SK-N-SH (cell line): ENCODE results near the gene MYH11. TPM values are rescaled to one million over a fixed set of nuclear protein-coding genes. Genes with fewer than 3 reads are reported as not detected.

ENCODE experiments used
- CTCF ChIA-PET: fragments of 300-600, 350-600 bp; formaldehyde crosslinking; extraction: SDS; loops from one replicate; lab custom pipeline; 2021; lab: Yijun Ruan, JAX
- POLR2A ChIA-PET: fragments of 350-600 bp; sonication (Branson Sonifier 250); formaldehyde crosslinking; extraction: SDS; loops from one replicate; lab custom pipeline; 2020; ENCODE audit warnings: antibody characterized with exemption, inconsistent platforms; lab: Yijun Ruan, JAX
- DNase-seq: peaks from one replicate; pipeline ENCODE4 v3.0.0; 2012
- H2AFZ ChIP-seq: fragments of 200-600 bp; sonication (generic); 2 replicates; pipeline ENCODE4 v1.8.1; 2016; ENCODE audit warnings: antibody characterized with exemption, mild to moderate bottlenecking, low read depth
- H3F3A ChIP-seq: fragments of 200-600 bp; sonication (generic); replicated peaks from 2 replicates; pipeline ENCODE3; 2016; ENCODE audit warnings: antibody characterized with exemption, mild to moderate bottlenecking; ENCODE audit not compliant: insufficient read depth
- H3K27ac ChIP-seq, 2 experiments: fragments of 200-500 bp in 1 of 2; fragments of 200-600 bp in 1 of 2; sonication (Bioruptor generic) in 1 of 2; sonication (generic), shearing (Covaris generic) in 1 of 2; 2 replicates each; pipeline versions ENCODE4 v1.5.1 to v1.6.1; 2014 to 2016; ENCODE audit warnings: low read depth in 2 of 2, inconsistent platforms in 1 of 2, low read length in 1 of 2, mild to moderate bottlenecking in 1 of 2, mixed read lengths in 1 of 2
- H3K27me3 ChIP-seq: fragments of 200-600 bp; sonication (generic), shearing (Covaris generic); 2 replicates; pipeline ENCODE4 v1.6.1; 2016; ENCODE audit warnings: mixed run types; ENCODE audit not compliant: insufficient read depth
- H3K36me3 ChIP-seq, 2 experiments: fragments of 200-500 bp in 1 of 2; fragments of 200-600 bp in 1 of 2; sonication (Bioruptor generic) in 1 of 2; sonication (generic) in 1 of 2; replicated peaks in 1 of 2; 2 replicates each; pipeline versions ENCODE3 to v1.5.1; 2014 to 2016; ENCODE audit warnings: low read length in 1 of 2, mild to moderate bottlenecking in 1 of 2; ENCODE audit not compliant: insufficient read depth in 2 of 2, control insufficient read depth in 1 of 2
- H3K4me1 ChIP-seq, 2 experiments: fragments of 200-500 bp in 1 of 2; fragments of 200-600 bp in 1 of 2; sonication (Bioruptor generic) in 1 of 2; sonication (generic), shearing (Covaris generic) in 1 of 2; 2 replicates each; pipeline versions ENCODE4 v1.5.1 to v1.6.1; 2014 to 2016; ENCODE audit warnings: low read depth in 1 of 2, low read length in 1 of 2, mixed run types in 1 of 2; ENCODE audit not compliant: insufficient read depth in 2 of 2, control insufficient read depth in 1 of 2
- H3K4me2 ChIP-seq: fragments of 200-600 bp; sonication (generic), shearing (Covaris generic); 2 replicates; pipeline ENCODE4 v1.6.1; 2017; ENCODE audit warnings: mixed run types
- H3K4me3 ChIP-seq, 2 experiments: fragments of 200-500 bp in 1 of 2; fragments of 200-600 bp in 1 of 2; sonication (Bioruptor generic) in 1 of 2; sonication (generic), shearing (Covaris generic) in 1 of 2; 2 replicates each; pipeline versions ENCODE4 v1.5.1 to v1.8.1; 2014 to 2016; ENCODE audit warnings: low read depth in 2 of 2, inconsistent platforms in 1 of 2, low read length in 1 of 2, mild to moderate bottlenecking in 1 of 2, mixed read lengths in 1 of 2, moderate library complexity in 1 of 2
- H3K79me2 ChIP-seq: fragments of 200-600 bp; sonication (generic); 2 replicates; pipeline ENCODE4 v1.8.1; 2017; ENCODE audit warnings: mild to moderate bottlenecking; ENCODE audit not compliant: insufficient read depth
- H3K9ac ChIP-seq: fragments of 200-600 bp; sonication (generic); 2 replicates; pipeline ENCODE4 v1.6.1; 2017; ENCODE audit warnings: mixed run types
- H3K9me2 ChIP-seq: fragments of 200-600 bp; sonication (generic); 2 replicates; pipeline ENCODE4 v1.6.1; 2017; ENCODE audit warnings: mixed run types
- H3K9me3 ChIP-seq: fragments of 200-600 bp; sonication (generic); 2 replicates; pipeline ENCODE4 v1.6.1; 2017; ENCODE audit warnings: mixed run types, mild to moderate bottlenecking, moderate library complexity
- H4K20me1 ChIP-seq: fragments of 200-600 bp; sonication (generic); 2 replicates; pipeline ENCODE4 v1.6.1; 2017; ENCODE audit warnings: mild to moderate bottlenecking, mixed run types; ENCODE audit not compliant: insufficient read depth
- CHD2 ChIP-seq: fragments of 150-350 bp; IDR thresholded peaks from 2 replicates; pipeline ENCODE4 v1.6.1; 2018; ENCODE audit warnings: low read length; ENCODE audit not compliant: partially characterized antibody
- CTCF ChIP-seq: fragments of 200-600 bp; sonication (generic); IDR thresholded peaks from 2 replicates; pipeline ENCODE4 v1.6.1; 2017; ENCODE audit warnings: antibody characterized with exemption, mild to moderate bottlenecking, moderate library complexity
- FOXJ3 ChIP-seq: sonication (generic); formaldehyde crosslinking; IDR thresholded peaks from 2 replicates; pipeline ENCODE4 v1.5.1; 2020; ENCODE audit warnings: mild to moderate bottlenecking, missing genetic modification reagents
- FOXM1 ChIP-seq: IDR thresholded peaks from 2 replicates; pipeline ENCODE4 v1.4.0; 2012; ENCODE audit warnings: low read depth, mild to moderate bottlenecking
- GABPA ChIP-seq: IDR thresholded peaks from 2 replicates; pipeline ENCODE4 v1.4.0; 2012; ENCODE audit warnings: low read depth, mild to moderate bottlenecking
- GATA2 ChIP-seq: sonication (generic); formaldehyde crosslinking; IDR thresholded peaks from 2 replicates; pipeline ENCODE4 v1.5.0; 2020; ENCODE audit warnings: mild to moderate bottlenecking, missing genetic modification reagents
- JUND ChIP-seq: IDR thresholded peaks from 2 replicates; pipeline ENCODE4 v1.4.0; 2012
- MAX ChIP-seq: IDR thresholded peaks from 2 replicates; pipeline ENCODE4 v1.4.0; 2012; ENCODE audit warnings: low read depth
- MEF2A ChIP-seq: IDR thresholded peaks from 2 replicates; pipeline ENCODE4 v1.4.0; 2012; ENCODE audit warnings: low read depth, borderline replicate concordance
- NFIC ChIP-seq: IDR thresholded peaks from 2 replicates; pipeline ENCODE4 v1.4.0; 2012; ENCODE audit warnings: borderline replicate concordance
- POLR2AphosphoS5 ChIP-seq: IDR thresholded peaks from 2 replicates; pipeline ENCODE4 v1.6.1; 2012; ENCODE audit warnings: low read depth, low read length
- RAD21 ChIP-seq: IDR thresholded peaks from 2 replicates; pipeline ENCODE4 v1.6.1; 2012; ENCODE audit warnings: mild to moderate bottlenecking, low read length
- REST ChIP-seq: IDR thresholded peaks from 2 replicates; pipeline ENCODE4 v1.6.1; 2012; ENCODE audit warnings: mild to moderate bottlenecking, low read depth, low read length, moderate library complexity
- SIN3A ChIP-seq: IDR thresholded peaks from 2 replicates; pipeline ENCODE4 v1.6.1; 2012; ENCODE audit warnings: low read depth, mild to moderate bottlenecking, low read length, moderate library complexity, borderline replicate concordance
- SMC3 ChIP-seq: IDR thresholded peaks from 2 replicates; pipeline ENCODE4 v1.6.1; 2012; ENCODE audit warnings: low read depth, low read length, improper control_type of control experiment
- TAF1 ChIP-seq: IDR thresholded peaks from 2 replicates; pipeline ENCODE4 v1.6.1; 2012; ENCODE audit warnings: low read depth, mild to moderate bottlenecking, low read length, moderate library complexity, borderline replicate concordance
- USF2 ChIP-seq: fragments of 150-350 bp; IDR thresholded peaks from 2 replicates; pipeline ENCODE4 v1.6.1; 2017; ENCODE audit warnings: antibody characterized with exemption, low read length, low read depth, borderline replicate concordance
- WGBS: methylation state at CpG from one replicate; pipeline ENCODE4 v1.1.6; 2017; ENCODE audit warnings: low lambda C conversion rate; 5-methylcytosine and 5-hydroxymethylcytosine counted together
- polyA plus RNA-seq, 3 experiments: library from polyadenylated mRNA; depleted of rRNA; stranded (reverse); fragments of >200 nt; gene quantifications; 2 replicates each; pipeline ENCODE4 v1.2.3, GENCODE V29; 2012

The MYH11 gene
- polyA plus RNA-seq, 1 of the 3 experiments (the other 2 are of a cell fraction) = 0.02 TPM

- Histone ChIP-seq H3K27ac (no peak overlapping the region), H2AFZ (no peak overlapping the region)
- no peak for TF ChIP-seq REST
- TF ChIP-seq CTCF = no peak
- TF ChIP-seq FOXM1 = no peak
- TF ChIP-seq JUND = no peak
- TF ChIP-seq USF2 = no peak
- no peak for TF ChIP-seq MEF2A
- no peak for TF ChIP-seq SIN3A
- TF ChIP-seq TAF1 = no peak
- TF ChIP-seq GABPA = no peak
- no peak for TF ChIP-seq GATA2
- TF ChIP-seq NFIC = no peak
- no peak for TF ChIP-seq MAX
- no peak for TF ChIP-seq RAD21
- TF ChIP-seq FOXJ3 (CRISPR knock-in tag) = no peak
- no peak for TF ChIP-seq SMC3
- TF ChIP-seq CHD2 = no peak
- no peak for TF ChIP-seq POLR2AphosphoS5
- TF ChIP-seq, all 33 proteins: peak for 0
- Histone ChIP-seq H3F3A (no peaks in the 10 kb centered on the region), H3K9me3 (no peaks in the 10 kb centered on the region), H3K27me3 (no peaks in the 10 kb centered on the region; the same call in 1 of the 2 replicates), H3K4me1 (no peaks in the 10 kb centered on the region), H3K36me3 (no peaks in the 10 kb centered on the region), H3K4me3 (no peak overlapping the region), H3K9ac (no peak overlapping the region), H3K9me2 (no peaks in the 10 kb centered on the region), H3K4me2 (no peak overlapping the region), H3K79me2 (no peaks in the 10 kb centered on the region), H4K20me1 (no peaks in the 10 kb centered on the region)
- ChIA-PET POLR2A (no interaction called here), CTCF (interaction anchor here (1.1 to 8.5 kb wide), 2 partner anchors 15 to 42 kb away, joined by 3 to 83 read pairs; no protein-coding TSS in a partner anchor)
- 69% methylated on average over 5 of the region's 8 CpGs for WGBS
- DNase-seq = no peak
Measured at GRCh38 chr16:15808071-15808470, 48.8 kb downstream of the MYH11 start.
